H1 (cell line): Measurements from ENCODE around the gene CADM2.

Source experiments
- BRCA1 ChIP-seq: IDR thresholded peaks from 2 replicates; pipeline ENCODE4 v1.6.1; 2012; ENCODE audit warnings: low read depth, low read length, improper control_type of control experiment
- CTCF ChIP-seq, 3 experiments: IDR thresholded peaks; 1 replicate in 2 of 3; 2 replicates in 1 of 3; pipeline versions ENCODE4 v1.5.1 to v1.6.1; 2011; ENCODE audit warnings: low read length in 3 of 3, mild to moderate bottlenecking in 3 of 3, inconsistent platforms in 2 of 3, low read depth in 1 of 3, moderate library complexity in 1 of 3; ENCODE audit not compliant: insufficient read depth in 1 of 3; ENCODE audit errors: control extremely low read depth in 1 of 3
- EP300 ChIP-seq, 2 experiments: IDR thresholded peaks; 1 replicate in 1 of 2; 2 replicates in 1 of 2; pipeline ENCODE4 v1.6.1; 2011 to 2012; ENCODE audit warnings: low read depth in 2 of 2, low read length in 2 of 2, mild to moderate bottlenecking in 2 of 2, borderline replicate concordance in 1 of 2, inconsistent platforms in 1 of 2, moderate library complexity in 1 of 2
- NRF1 ChIP-seq: IDR thresholded peaks from 2 replicates; pipeline ENCODE4 v1.6.1; 2011; ENCODE audit warnings: mild to moderate bottlenecking, low read depth, low read length, improper control_type of control experiment
- POLR2A ChIP-seq, 2 experiments: IDR thresholded peaks; 1 replicate in 1 of 2; 2 replicates in 1 of 2; pipeline ENCODE4 v1.6.1; 2011; ENCODE audit warnings: low read depth in 2 of 2, low read length in 2 of 2, mild to moderate bottlenecking in 2 of 2; ENCODE audit errors: control extremely low read depth in 1 of 2
- RAD21 ChIP-seq, 2 experiments: IDR thresholded peaks in 1 of 2; conservative IDR thresholded peaks in 1 of 2; 2 replicates each; pipeline ENCODE4 v1.6.1; 2011; ENCODE audit warnings: low read depth in 2 of 2, low read length in 2 of 2, improper control_type of control experiment in 1 of 2, inconsistent platforms in 1 of 2, mild to moderate bottlenecking in 1 of 2, moderate library complexity in 1 of 2
- TF ChIP-seq, protein P1 (sequence below): IDR thresholded peaks from 2 replicates; pipeline ENCODE4 v1.6.1; 2012; ENCODE audit warnings: inconsistent platforms

DNA sequence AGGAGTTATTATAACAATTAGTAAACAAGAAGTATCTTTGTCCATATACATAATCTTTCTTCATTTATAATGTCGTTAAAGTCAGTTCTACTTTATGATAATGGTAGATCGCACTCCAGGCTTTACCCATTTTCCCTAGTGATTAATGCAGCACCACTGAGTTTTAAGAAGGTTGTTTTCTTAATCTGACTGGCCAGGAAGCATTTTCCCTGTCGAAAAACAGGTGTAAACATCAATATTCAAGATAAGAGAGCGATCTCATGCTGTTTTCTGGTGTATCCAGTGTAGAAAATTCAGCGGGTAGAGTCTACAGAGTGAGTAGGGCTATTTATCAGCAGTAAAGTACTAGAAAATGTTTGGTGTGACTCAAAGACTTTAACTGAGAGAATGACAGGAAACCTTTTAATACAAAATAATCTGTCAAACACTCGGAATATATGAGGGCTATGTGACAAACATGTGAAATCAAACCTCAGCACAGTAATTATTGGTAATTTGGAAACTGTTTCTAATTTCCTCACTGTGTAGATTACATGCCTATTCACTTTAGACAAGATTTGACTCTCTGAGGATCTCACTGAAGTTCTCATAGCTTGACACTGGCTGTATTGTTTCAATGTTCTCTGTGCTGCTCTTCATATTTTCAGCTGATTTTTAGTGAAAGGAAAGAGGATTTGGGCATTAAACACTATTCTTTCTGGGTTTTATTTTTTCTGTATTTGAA is 1019.0 kb downstream of the CADM2 start:
- no peak for TF ChIP-seq EP300 (IDR thresholded peaks at IDR 0.05; ENCODE audit: borderline replicate concordance in 1 of 2, low read depth in 2 of 2, low read length in 2 of 2)
- no peak for TF ChIP-seq BRCA1
- TF ChIP-seq CTCF (IDR thresholded peaks at IDR 0.05; ENCODE audit: control extremely low read depth in 1 of 3, insufficient read depth in 1 of 3, low read depth in 1 of 3, low read length in 3 of 3), result no peak
- TF ChIP-seq NRF1, result no peak
- TF ChIP-seq RAD21 (IDR thresholded peaks at IDR 0.05 in 1 of 2, conservative IDR thresholded peaks at IDR 0.05 in 1 of 2; ENCODE audit: low read depth in 2 of 2, low read length in 2 of 2), result no peak
- TF ChIP-seq, protein P1, sequence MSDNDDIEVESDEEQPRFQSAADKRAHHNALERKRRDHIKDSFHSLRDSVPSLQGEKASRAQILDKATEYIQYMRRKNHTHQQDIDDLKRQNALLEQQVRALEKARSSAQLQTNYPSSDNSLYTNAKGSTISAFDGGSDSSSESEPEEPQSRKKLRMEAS, result no peak
- no peak for TF ChIP-seq POLR2A (IDR thresholded peaks at IDR 0.05; ENCODE audit: control extremely low read depth in 1 of 2, low read depth in 2 of 2, low read length in 2 of 2)
